IMR-90 (cell line): ENCODE measurements around the gene RNASE1. TPM values are rescaled to one million over a fixed set of nuclear protein-coding genes. Genes with fewer than 3 reads are reported as not detected.

Source experiments
- ATAC-seq: fragments of 200-7000 bp; cut with Tn5 transposase; 2 replicates; pipeline ENCODE4 v1.9.1; 2020; ENCODE audit warnings: low read depth, mild to moderate bottlenecking, moderate library complexity
- BruUV-seq: library from RNA; stranded (reverse); fragments of 400-500 nt; replicated peaks from 2 replicates; lab custom pipeline; 2021; lab: Mats Ljungman, UMichigan
- CTCF ChIA-PET: fragments of 300-600 bp; formaldehyde crosslinking; extraction: SDS; loops from one replicate; lab custom pipeline; 2021; ENCODE audit warnings: antibody characterized with exemption; lab: Yijun Ruan, JAX
- POLR2A ChIA-PET: fragments of 300-600 bp; sonication (Branson Sonifier 250); formaldehyde crosslinking; loops from one replicate; lab custom pipeline; 2022; ENCODE audit warnings: antibody characterized with exemption; ENCODE audit not compliant: unreplicated experiment; lab: Charles Lee
- DNase-seq: peaks from one replicate; pipeline ENCODE4 v3.0.0; 2013
- H2AFZ ChIP-seq: replicated peaks from 2 replicates; pipeline ENCODE3; 2013; ENCODE audit warnings: low read length, mild to moderate bottlenecking; ENCODE audit not compliant: poor library complexity
- H2AK5ac ChIP-seq: 2 replicates; pipeline ENCODE4 v1.6.1; 2013; ENCODE audit warnings: low read depth, low read length, inconsistent platforms
- H2AK9ac ChIP-seq: replicated peaks from 2 replicates; pipeline ENCODE3; 2013; ENCODE audit warnings: mild to moderate bottlenecking, low read depth, low read length, moderate library complexity; ENCODE audit not compliant: poor library complexity
- H2BK120ac ChIP-seq: 2 replicates; pipeline ENCODE4 v1.6.1; 2013; ENCODE audit warnings: low read depth, low read length, inconsistent platforms
- H2BK15ac ChIP-seq: 3 replicates; pipeline ENCODE4 v1.6.1; 2013; ENCODE audit warnings: low read depth, low read length, inconsistent platforms
- H2BK20ac ChIP-seq: 2 replicates; pipeline ENCODE4 v1.6.1; 2013; ENCODE audit warnings: low read depth, mild to moderate bottlenecking, inconsistent platforms, low read length, moderate library complexity
- H2BK5ac ChIP-seq: 2 replicates; pipeline ENCODE4 v1.6.1; 2013; ENCODE audit warnings: mild to moderate bottlenecking, low read depth, low read length, inconsistent platforms; ENCODE audit not compliant: poor library complexity, severe bottlenecking
- H3K14ac ChIP-seq: replicated peaks from 2 replicates; pipeline ENCODE4 v1.6.1; 2013; ENCODE audit warnings: low read depth, low read length, inconsistent platforms
- H3K18ac ChIP-seq: 2 replicates; pipeline ENCODE4 v1.6.1; 2013; ENCODE audit warnings: low read depth, low read length, control low read depth
- H3K23ac ChIP-seq: 2 replicates; pipeline ENCODE4 v1.6.1; 2013; ENCODE audit warnings: low read depth, low read length, inconsistent platforms
- H3K27ac ChIP-seq: 2 replicates; pipeline ENCODE4 v1.5.1; 2013; ENCODE audit warnings: mild to moderate bottlenecking, control low read depth, low read length; ENCODE audit not compliant: insufficient read depth
- H3K27me3 ChIP-seq: 2 replicates; pipeline ENCODE4 v1.6.1; 2013; ENCODE audit warnings: low read length; ENCODE audit not compliant: control insufficient read depth, insufficient read depth
- H3K36me3 ChIP-seq: 2 replicates; pipeline ENCODE4 v1.6.1; 2013; ENCODE audit warnings: low read length, mixed read lengths; ENCODE audit not compliant: control insufficient read depth, insufficient read depth
- H3K4ac ChIP-seq: 2 replicates; pipeline ENCODE4 v1.6.1; 2013; ENCODE audit warnings: low read depth, low read length, inconsistent platforms
- H3K4me1 ChIP-seq: 2 replicates; pipeline ENCODE4 v1.6.1; 2013; ENCODE audit warnings: low read length, mixed read lengths; ENCODE audit not compliant: control insufficient read depth, insufficient read depth
- H3K4me2 ChIP-seq: 2 replicates; pipeline ENCODE4 v1.6.1; 2013; ENCODE audit warnings: low read depth, mild to moderate bottlenecking, control low read depth, low read length, moderate library complexity
- H3K4me3 ChIP-seq: 2 replicates; pipeline ENCODE4 v1.5.1; 2013; ENCODE audit warnings: low read depth, mild to moderate bottlenecking, control low read depth, low read length, moderate library complexity; ENCODE audit not compliant: insufficient read depth
- H3K56ac ChIP-seq: 2 replicates; pipeline ENCODE4 v1.6.1; 2013; ENCODE audit warnings: low read length, inconsistent platforms; ENCODE audit not compliant: insufficient read depth; ENCODE audit errors: extremely low read depth
- H3K79me1 ChIP-seq, 2 experiments: 2 replicates each; pipeline ENCODE4 v1.6.1; 2013; ENCODE audit warnings: low read length in 2 of 2, inconsistent platforms in 1 of 2, low read depth in 1 of 2
- H3K9ac ChIP-seq: 2 replicates; pipeline ENCODE4 v1.6.1; 2013; ENCODE audit warnings: low read depth, low read length, control low read depth
- H3K9me1 ChIP-seq: 2 replicates; pipeline ENCODE4 v1.6.1; 2013; ENCODE audit warnings: low read length, inconsistent platforms; ENCODE audit not compliant: insufficient read depth
- H3K9me3 ChIP-seq: 2 replicates; pipeline ENCODE4 v1.6.1; 2013; ENCODE audit warnings: low read length; ENCODE audit not compliant: control insufficient read depth, insufficient read depth
- H4K20me1 ChIP-seq: 2 replicates; pipeline ENCODE4 v1.6.1; 2013; ENCODE audit warnings: low read length, inconsistent platforms; ENCODE audit not compliant: insufficient read depth
- H4K5ac ChIP-seq: 2 replicates; pipeline ENCODE4 v1.6.1; 2013; ENCODE audit warnings: mild to moderate bottlenecking, low read depth, low read length, control low read depth
- H4K8ac ChIP-seq, 2 experiments: 2 replicates each; pipeline ENCODE4 v1.6.1; 2013; ENCODE audit warnings: low read depth in 2 of 2, low read length in 2 of 2, control low read depth in 1 of 2, inconsistent platforms in 1 of 2
- H4K91ac ChIP-seq: 2 replicates; pipeline ENCODE4 v1.6.1; 2013; ENCODE audit warnings: low read depth, low read length, inconsistent platforms; ENCODE audit not compliant: insufficient read depth
- BHLHE40 ChIP-seq: fragments of 150-350 bp; IDR thresholded peaks from 2 replicates; pipeline ENCODE4 v1.6.1; 2016; ENCODE audit warnings: mild to moderate bottlenecking, low read depth, low read length
- CEBPB ChIP-seq: IDR thresholded peaks from 2 replicates; pipeline ENCODE4 v1.6.1; 2012; ENCODE audit warnings: low read depth, low read length, improper control_type of control experiment
- CHD1 ChIP-seq: IDR thresholded peaks from 2 replicates; pipeline ENCODE4 v1.6.1; 2012; ENCODE audit warnings: low read depth, low read length, improper control_type of control experiment
- FOS ChIP-seq: fragments of 150-350 bp; IDR thresholded peaks from 2 replicates; pipeline ENCODE4 v1.6.1; 2016; ENCODE audit warnings: low read depth, low read length
- MAZ ChIP-seq: IDR thresholded peaks from 2 replicates; pipeline ENCODE4 v1.6.1; 2012; ENCODE audit warnings: low read depth, mild to moderate bottlenecking, low read length, improper control_type of control experiment, moderate library complexity, borderline replicate concordance
- MXI1 ChIP-seq: IDR thresholded peaks from 2 replicates; pipeline ENCODE4 v1.6.1; 2012; ENCODE audit warnings: low read depth, mild to moderate bottlenecking, low read length, moderate library complexity, borderline replicate concordance
- NFE2L2 ChIP-seq: fragments of 150-350 bp; IDR thresholded peaks from 2 replicates; pipeline ENCODE4 v1.6.1; 2016; ENCODE audit warnings: low read depth, mild to moderate bottlenecking, low read length
- RCOR1 ChIP-seq: IDR thresholded peaks from 2 replicates; pipeline ENCODE4 v1.6.1; 2012; ENCODE audit warnings: mild to moderate bottlenecking, low read length, improper control_type of control experiment; ENCODE audit not compliant: insufficient replicate concordance
- RFX5 ChIP-seq: IDR thresholded peaks from 2 replicates; pipeline ENCODE4 v1.8.0; 2012; ENCODE audit warnings: low read depth, mild to moderate bottlenecking, low read length, moderate library complexity
- SMC3 ChIP-seq: fragments of 150-350 bp; IDR thresholded peaks from 2 replicates; pipeline ENCODE4 v1.6.1; 2016; ENCODE audit warnings: low read depth, mild to moderate bottlenecking, antibody characterized with exemption, low read length, moderate library complexity
- WGBS, 2 experiments: methylation state at CpG; one replicate each; pipeline versions ENCODE4 v1.1.5 to v1.1.7; 2013; ENCODE audit warnings: missing lambda C conversion rate in 2 of 2; ENCODE audit not compliant: insufficient read length in 1 of 2; ENCODE audit errors: extremely low coverage in 2 of 2; 5-methylcytosine and 5-hydroxymethylcytosine counted together
- dilution Hi-C: fragments of 300-500 bp; cut with HindIII; formaldehyde crosslinking; loops from one replicate; pipeline ENCODE4 v1.14.3; 2018; ENCODE audit warnings: low sequenced_read_pairs; ENCODE audit not compliant: unreplicated experiment
- in situ Hi-C: fragments of 300-500 bp; cut with MboI; formaldehyde crosslinking; loops from 3 replicates; pipeline ENCODE4 v1.14.3; 2019; ENCODE audit warnings: low sequenced_read_pairs, inconsistent platforms, mixed read lengths
- intact Hi-C: fragments of 100-400 bp; cut with micrococcal nuclease; formaldehyde crosslinking; loops from 2 replicates; pipeline ENCODE4 v1.10.0; 2022
- polyA plus RNA-seq, 3 experiments: library from polyadenylated mRNA; depleted of rRNA; stranded (reverse); fragments of >200 nt; gene quantifications; 2 replicates each; pipeline ENCODE4 v1.2.3, GENCODE V29; 2012; ENCODE audit warnings: low replicate concordance in 1 of 3
- total RNA-seq: library from RNA; depleted of rRNA; stranded (reverse); fragments of >200 nt; gene quantifications from 2 replicates; pipeline ENCODE4 v1.2.3, GENCODE V29; 2012

RNASE1 gene
- total and polyA plus RNA-seq, 2 of the 4 experiments (the other 2 are of a cell fraction) = not detected

DNA sequence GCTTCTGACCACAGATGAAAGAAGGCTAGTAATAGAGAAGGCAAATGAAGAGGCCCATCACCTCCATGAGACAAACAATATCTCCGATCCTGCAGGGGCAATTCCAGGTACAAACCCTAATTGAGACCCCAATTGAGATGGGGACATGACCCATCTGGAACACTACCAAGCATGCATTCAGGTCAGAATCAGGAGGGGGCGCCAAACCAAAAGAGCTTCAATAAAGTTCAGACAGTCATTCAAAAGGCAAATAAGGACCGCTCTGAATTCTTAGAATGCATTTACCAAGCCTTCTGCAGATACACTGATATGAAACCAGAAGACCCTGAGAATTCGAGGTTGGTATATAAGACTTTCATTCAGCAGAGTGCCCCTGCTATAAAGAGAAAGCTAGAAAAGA, 44.7 kb downstream of the RNASE1 start:
- no peak overlapping the region for H3K4ac ChIP-seq
- BruUV-seq = no TSS peak
- H3K56ac ChIP-seq = no peak overlapping the region
- H2AFZ ChIP-seq = no peak overlapping the region
- H3K79me1 ChIP-seq = no peaks in the 10 kb centered on the region
- no peaks in the 10 kb centered on the region for H3K36me3 ChIP-seq
- no peaks in the 10 kb centered on the region for H3K4me1 ChIP-seq
- no peak overlapping the region for H3K4me2 ChIP-seq
- no peak overlapping the region for H3K9ac ChIP-seq
- ATAC-seq (no peak), DNase-seq (no peak)
- no peaks in the 10 kb centered on the region for H3K9me1 ChIP-seq
- H2BK5ac ChIP-seq = no peak overlapping the region
- dilution Hi-C loops = no loop called here
- intact Hi-C loops = no loop called here
- ChIA-PET POLR2A (no interaction called here), CTCF (no interaction called here)
- no peak overlapping the region for H2AK9ac ChIP-seq
- H3K27me3 ChIP-seq = no peaks in the 10 kb centered on the region
- H2BK20ac ChIP-seq = no peak overlapping the region
- H4K5ac ChIP-seq = no peak overlapping the region
- no peaks in the 10 kb centered on the region for H4K20me1 ChIP-seq
- H3K18ac ChIP-seq = no peak overlapping the region
- no CpG with 5 or more reads among the region's 4 CpGs for WGBS, 2 experiments
- H3K9me3 ChIP-seq = no peaks in the 10 kb centered on the region
- H3K14ac ChIP-seq = no peak overlapping the region
- H3K27ac ChIP-seq = no peak overlapping the region
- H2AK5ac ChIP-seq = no peak overlapping the region
- no peak overlapping the region for H3K4me3 ChIP-seq
- H2BK15ac ChIP-seq = no peak overlapping the region
- no peak overlapping the region for H4K8ac ChIP-seq
- TF ChIP-seq BHLHE40 (no peak), CEBPB (no peak), RFX5 (no peak), SMC3 (no peak), RCOR1 (no peak), CHD1 (no peak), MAZ (no peak), FOS (no peak), MXI1 (no peak), NFE2L2 (no peak)
- no peak overlapping the region for H4K91ac ChIP-seq
- H3K23ac ChIP-seq = no peak overlapping the region
- H2BK120ac ChIP-seq = no peak overlapping the region
- in situ Hi-C loops = no loop called here
